Sciatic nerve (tissue), 2 donors: ENCODE data around the gene TMEM52. TPM values are rescaled to one million over a fixed set of nuclear protein-coding genes. Genes with fewer than 3 reads are reported as not detected.
"Not testable (repeated sequence)": the region's sequence is repeated elsewhere in the genome, so short reads cannot be mapped to it uniquely, and the experiment has no call there.

ENCODE experiments used
- ATAC-seq: fragments of 200-7000 bp; cut with Tn5 transposase; one replicate; pipeline ENCODE4 v1.9.1; 2020; ENCODE audit warnings: mild to moderate bottlenecking, moderate library complexity
- DNase-seq: peaks from one replicate; pipeline ENCODE4 v3.0.0-alpha.2; 2020; ENCODE audit warnings: low spot score
- intact Hi-C: fragments of 100-400 bp; cut with DNase I; formaldehyde crosslinking; loops from one replicate; pipeline ENCODE4 v1.14.2; 2022
- total RNA-seq: library from RNA; stranded (reverse); fragmentation: NEBNext Ultra II Directional; extraction: Animal tissue kit (Norgen Biotek cat#: 25700); gene quantifications from one replicate; pipeline ENCODE4 v1.2.1, GENCODE V29; 2021
- donor health status: DM: no; HTN: no; CAD: no.
- donor health status: DM: no; HTN: no; CAD: no.

Gene TMEM52
- total RNA-seq, 1 donor from 2014 or later: 0.80 TPM

DNA sequence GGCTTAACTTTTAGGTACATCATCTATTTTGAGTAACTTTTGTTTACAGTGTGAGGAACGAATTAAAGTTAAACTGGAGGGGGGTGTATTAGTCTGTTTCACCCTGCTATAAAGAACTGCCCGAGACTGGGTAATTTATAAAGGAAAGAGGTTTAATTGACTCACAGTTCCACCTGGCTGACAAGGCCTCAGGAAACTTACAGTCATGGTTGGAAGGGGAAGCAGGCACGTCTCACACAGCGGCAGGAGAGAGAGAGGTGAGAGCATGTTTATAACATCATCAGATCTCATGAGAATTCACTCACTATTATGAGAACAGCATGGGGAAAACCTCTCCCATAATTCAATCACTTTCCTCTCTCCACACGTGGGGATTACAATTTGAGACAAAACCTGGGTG, 31.9 kb upstream of the TMEM52 start:
- intact Hi-C loops: loop anchor here (10.0 kb wide), 1 partner anchor 94 kb away; no protein-coding TSS in a partner anchor
- ATAC-seq: no peak
- no peak for DNase-seq

DNA sequence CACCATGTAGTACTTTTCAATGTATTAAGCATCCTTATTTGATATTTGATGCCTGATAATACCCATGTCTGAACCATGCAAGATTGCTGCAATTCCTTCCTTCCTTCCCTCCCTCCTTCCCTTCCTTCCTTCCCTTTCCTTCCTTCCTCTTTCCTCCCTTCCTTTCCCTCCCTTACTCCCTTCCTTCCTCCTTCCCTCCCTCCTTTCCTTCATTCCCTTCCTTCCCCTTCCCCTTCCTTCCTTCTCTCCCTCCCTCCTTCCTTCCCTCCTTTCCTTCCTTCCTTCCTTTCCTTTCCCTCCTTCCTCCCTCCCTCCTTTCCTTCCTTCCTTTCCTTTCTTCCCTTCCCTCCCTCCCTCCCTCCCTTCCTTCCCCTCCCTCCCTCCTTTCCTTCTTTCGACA, 29.7 kb upstream of the TMEM52 start:
- intact Hi-C loops: no loop called here
- no peak for ATAC-seq
- DNase-seq: no peak

DNA sequence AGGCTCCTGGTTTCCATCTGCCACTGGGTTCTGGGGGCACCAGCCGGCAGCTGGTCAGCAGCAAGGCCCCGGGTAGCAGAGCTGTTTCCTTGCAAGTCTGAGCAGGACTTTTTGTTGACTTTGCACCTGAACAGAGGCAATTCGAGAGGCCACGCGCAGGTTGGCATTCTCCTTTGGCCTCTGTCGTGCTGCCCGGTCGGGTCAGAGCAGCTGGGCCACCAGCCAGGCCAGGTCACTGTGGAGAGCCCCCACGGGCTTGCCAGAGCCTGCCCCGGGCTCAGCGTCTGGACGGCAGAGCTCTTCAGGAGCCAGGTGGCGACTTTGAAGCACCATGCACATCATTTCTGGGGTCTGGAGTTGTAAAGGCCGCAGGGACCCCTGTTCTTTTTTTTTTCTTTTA, 28.4 kb upstream of the TMEM52 start:
- no peak for ATAC-seq

DNA sequence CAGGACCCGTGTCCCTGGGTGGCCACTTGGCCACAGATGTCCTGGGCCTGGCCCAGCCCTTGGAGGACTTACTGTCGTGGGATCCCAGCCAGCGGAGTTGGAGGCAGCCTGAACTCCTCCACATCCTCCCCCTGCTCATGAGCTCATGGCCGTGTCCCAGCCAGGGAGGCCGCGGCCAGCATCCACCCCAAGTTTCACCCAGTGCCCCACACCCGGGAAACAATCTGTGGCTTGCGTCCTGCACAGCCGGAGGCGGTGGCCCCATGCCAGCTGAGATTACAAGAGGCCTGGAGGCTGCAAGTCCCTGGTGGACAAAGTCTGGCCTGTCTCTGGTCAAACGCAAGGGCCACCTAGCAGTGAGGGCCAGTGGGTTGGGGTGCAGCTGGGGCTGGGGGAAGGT, 27.5 kb upstream of the TMEM52 start:
- ATAC-seq (peak; percentile 56), DNase-seq (no peak)
- intact Hi-C loops: no loop called here

More for the DNA sequence above, 28.4 kb upstream of the TMEM52 start:
- intact Hi-C loops: no loop called here
- DNase-seq: no peak

DNA sequence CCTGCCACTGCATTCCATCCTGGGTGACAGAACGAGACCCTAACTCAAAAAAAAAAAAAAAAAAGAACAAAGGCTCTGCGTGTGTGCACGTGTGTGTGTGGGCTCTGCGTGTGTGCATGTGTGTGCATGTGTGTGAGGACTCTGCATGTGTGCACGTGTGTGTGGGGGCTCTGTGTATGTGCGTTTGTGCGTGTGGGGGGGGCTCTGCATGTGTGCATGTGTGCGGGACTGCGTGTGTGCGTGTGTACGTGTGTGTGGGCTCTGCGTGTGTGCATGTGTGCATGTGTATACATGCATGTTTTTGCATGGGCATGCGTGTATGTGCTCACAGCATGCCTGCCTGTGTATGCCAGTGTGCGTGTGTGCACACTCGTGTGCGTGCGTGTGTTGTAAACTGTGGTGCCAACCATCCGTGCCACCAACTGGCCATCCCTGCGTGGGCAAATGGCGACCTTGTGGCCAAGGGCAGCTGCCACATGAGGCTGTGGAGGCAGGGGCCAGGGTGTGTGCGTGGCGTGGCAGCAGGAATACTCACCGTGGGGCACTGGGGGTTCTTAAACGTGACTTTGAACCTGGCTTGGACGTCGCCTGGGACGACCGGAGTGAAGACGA, 26.8 kb upstream of the TMEM52 start:
- DNase-seq: no peak
- ATAC-seq: no peak
- intact Hi-C loops: no loop called here

DNA sequence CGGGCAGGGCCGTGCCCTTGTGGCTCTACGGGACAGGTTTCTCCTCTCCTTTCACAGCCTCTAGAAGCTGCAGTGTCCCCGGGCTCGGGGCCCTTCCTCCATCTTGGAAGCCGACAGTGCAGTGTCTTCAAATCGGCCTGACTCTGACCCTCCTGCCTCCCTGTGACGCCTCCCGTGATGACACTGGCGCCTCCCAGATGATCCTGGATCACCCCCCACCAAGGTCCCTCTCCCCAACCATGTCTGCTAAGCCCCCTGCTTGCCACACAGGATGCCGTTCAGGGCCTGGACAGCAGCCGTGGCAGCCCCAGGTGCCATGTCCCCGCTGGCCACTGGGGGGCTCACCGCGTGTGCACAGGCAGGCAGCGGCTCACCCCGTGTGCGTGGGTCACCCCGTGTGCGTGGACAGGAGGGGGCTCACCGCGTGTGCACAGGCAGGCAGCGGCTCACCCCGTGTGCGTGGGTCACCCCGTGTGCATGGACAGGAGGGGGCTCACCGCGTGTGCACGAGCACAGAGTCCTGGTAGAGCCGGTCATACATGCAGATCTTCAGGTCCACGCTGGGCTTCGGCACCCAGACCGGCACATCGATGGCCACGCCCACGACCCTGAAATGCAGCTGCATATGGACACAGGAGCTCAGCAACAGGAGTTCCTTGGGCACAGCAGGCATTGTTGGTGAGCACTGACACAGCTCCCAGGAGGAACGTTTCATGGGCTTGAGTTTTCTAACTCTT, 24.9 kb upstream of the TMEM52 start:
- intact Hi-C loops: no loop called here
- peak; percentile 73 for ATAC-seq
- no peak for DNase-seq

DNA sequence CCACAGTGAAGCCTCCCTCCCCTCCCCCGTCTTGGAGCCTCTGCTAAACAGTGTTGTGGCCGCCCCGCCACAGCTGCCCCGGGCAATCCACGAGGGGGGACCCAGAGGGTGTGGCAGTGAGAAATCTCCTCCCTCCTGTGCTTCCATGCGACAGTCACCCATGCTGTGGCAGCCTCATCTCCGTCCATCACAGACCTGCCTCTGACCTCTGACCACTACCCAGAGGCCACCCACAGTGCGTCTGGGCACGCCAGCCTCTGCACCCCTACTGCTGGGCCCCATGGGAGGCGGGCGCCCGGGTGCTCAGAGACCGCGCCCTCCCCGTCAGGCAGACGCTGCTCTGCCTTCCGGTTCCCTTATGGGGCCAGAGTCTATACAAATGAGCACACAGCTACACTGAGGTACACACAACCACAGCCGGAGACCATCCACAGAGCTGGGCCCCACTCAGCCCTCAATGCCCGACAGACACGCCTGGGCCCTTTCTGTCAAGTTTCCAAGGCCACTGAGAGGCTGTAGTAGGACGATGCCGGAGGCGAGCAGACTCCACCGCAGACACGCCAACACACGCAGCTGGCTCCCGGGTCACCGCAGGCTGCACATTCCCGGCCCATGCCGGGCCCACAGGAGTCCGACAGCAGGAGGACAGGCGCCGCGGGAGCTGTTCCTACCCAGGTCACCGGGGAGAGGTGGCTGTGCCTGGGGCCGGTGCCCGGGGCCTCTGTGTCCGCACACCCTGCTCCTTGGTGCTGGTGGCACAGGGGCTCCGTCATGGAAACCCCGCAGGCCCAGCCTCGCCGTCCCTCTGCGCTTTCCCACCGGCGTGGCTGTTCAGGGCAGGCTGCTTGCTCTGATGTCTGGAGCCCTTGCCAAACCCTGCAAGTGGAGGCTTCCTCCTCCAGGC, 23.9 kb upstream of the TMEM52 start:
- DNase-seq: no peak
- intact Hi-C loops: no loop called here
- ATAC-seq: no peak

DNA sequence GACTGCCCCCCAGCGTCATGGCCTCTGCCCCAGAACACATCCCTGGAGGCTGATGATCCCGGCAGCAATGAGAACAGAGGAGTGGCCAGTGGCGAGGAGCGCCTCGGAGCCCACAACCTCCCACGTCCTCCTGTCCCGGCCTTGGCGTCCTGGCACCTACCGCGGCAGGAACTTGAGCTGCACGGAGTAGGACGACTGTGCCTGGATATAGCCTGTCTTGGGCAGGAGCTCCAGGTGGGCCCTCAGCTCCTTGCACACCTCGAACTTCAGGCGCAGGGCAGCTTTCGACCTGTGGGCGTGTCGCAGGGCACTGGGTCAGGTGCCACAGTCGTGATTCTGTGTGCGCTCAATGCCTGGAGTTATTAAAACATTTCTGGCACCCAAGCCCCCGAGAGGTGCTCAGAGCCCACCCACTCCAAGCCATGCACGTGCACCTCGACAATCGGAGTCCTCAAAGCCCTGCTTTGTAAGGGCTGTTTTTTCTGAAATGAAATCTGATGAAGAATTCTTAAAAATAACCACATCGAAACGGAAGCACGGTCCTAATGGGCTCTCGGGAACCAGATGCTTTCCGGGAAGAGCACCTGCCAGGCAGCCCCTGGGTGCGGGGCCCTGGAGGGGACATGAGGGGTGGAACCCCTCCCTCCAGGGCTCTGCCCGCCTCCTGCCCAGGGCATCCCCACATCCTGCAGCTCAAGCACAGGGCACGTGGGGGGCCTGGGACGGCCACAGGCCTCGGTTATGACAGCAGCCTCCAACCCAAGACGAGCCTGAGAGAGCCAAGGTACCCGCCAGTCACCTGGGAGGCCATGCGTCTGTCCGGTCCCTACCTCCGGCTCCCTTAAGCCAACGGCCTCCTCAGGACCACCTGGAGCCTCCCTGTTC, 23.0 kb upstream of the TMEM52 start:
- intact Hi-C loops: no loop called here
- no peak for DNase-seq
- no peak for ATAC-seq

DNA sequence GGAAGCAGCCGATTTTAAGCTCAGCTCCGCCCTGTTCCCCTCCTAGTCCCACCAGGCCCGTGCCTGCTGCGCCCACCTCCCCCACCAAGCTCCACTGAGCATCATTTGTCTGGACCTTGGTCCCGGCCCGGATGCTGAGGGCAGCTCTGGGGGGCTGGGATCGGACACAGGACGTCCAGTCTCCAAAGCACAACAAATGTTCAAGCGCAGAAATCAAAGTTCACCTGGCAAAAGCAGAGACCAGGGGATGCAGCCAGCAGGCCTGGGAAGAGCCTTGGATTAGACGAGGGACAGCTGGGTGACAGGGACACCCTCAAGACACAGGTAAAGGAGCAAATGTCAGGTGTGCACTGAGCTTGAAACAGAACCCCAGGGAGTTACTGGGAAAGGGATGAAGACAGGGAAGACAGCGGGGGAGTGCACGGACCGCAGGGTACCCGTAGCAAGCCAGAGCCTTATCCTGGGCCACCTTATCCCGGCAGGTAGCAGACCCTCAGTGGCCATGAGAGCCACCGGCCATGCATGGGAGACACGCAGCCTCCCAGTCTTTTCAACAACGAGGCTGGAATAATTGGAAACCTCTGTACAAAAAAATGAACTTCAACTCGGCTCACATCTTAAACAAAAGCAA, 22.2 kb upstream of the TMEM52 start:
- no peak for ATAC-seq
- DNase-seq: no peak
- intact Hi-C loops: no loop called here

DNA sequence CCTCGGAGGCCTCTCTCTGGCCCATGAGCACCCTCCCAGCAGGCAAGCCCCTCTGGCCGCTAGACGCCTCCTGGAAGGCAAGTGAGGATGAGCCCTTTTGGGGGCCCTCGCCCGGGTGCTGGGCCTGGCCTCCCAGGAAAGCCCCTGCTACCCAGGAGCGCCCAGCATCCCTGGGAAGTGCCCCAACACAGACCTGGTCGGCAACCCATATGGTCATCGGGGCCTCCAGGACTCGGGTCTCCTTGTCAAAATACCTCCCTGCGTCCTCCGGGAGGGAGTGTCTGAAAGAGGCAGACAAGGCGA, 21.0 kb upstream of the TMEM52 start:
- intact Hi-C loops: no loop called here
- DNase-seq: no peak
- ATAC-seq: no peak

DNA sequence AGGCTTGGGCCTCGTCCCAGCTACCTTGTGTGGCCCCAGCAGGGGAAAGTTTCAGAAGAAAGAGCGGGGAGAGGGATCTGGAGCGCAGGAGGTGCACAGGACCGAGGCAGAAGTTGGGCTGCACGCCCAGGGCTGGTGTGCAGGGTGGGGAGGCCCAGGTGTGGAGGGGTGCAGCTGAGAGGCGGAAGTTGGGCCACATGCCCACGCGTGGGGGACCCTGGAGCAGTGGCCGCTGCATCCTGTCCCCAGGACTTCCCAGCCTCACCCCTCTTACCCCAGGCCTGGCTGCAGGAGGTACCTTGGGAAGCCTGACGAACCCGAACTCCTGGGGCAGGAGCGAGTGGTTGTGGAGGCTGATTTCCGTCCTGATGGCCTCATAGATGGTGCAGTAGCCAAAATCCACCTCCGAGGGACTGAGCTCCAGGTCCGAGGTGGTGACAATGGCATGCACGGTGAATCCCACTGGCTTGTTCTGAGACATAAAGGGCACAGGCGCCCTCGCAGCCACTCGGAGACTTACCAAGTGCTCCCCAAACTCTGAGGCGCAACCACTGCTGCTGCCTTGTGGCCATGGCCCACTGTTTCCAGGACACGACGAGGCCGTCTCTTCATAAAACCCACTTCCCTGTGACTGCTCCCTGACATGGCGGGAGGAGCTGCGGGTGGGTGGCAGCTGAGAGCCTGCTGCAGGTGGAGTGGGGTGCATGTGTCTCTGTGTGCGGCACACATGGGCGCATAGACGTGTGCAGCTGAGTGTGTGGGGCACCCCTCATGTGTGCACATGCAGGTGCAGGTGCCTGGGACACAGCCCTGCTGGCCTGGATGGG, 20.4 kb upstream of the TMEM52 start:
- DNase-seq (no peak), ATAC-seq (no peak)
- intact Hi-C loops: no loop called here

DNA sequence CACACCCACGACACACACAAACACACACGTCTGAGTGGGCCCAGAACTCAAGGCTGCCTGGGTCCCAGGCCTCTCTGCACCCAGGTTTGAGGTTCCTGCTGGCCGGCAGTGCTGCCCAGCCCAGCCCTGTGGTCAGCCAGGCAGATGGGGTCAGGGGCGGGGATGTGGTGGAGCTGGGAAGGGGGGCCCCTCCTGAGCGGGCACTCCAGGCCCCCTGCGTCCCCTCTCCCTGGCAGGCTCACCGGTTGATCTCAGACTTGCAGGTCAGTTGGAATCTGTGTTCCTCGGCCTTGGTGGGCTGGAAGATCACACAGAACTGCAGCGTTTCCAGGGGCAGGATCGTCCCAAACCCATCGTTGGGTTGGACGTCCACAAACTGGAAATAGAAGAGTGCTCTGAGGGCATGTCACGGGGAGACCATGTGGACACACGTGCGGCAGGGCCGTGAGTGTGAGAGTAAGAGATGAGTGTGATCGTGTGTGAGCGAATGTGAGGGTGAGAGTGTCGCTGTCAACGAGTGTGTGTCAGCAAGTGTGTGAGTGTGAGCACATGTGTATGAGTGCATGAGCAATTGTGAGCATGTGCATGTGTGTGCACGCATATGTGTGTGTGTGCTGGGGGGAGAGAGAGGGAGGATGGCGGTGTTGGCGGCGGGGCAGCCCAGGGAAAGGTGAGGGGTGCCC, 19.7 kb upstream of the TMEM52 start:
- DNase-seq (no peak), ATAC-seq (no peak)
- intact Hi-C loops: no loop called here

DNA sequence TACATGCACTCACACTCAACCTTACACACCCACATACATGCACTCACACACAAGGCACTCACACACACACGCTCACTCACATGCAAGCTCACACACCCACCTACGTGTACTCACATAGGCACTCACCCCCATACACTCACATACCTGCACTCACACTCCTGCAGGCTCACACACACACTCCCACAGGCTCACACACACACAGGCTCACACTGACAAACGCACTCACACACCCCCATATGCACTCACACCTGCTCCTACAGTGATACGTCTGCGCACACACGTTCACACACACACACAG, 19.1 kb upstream of the TMEM52 start:
- DNase-seq (no peak), ATAC-seq (no peak)
- intact Hi-C loops: no loop called here

DNA sequence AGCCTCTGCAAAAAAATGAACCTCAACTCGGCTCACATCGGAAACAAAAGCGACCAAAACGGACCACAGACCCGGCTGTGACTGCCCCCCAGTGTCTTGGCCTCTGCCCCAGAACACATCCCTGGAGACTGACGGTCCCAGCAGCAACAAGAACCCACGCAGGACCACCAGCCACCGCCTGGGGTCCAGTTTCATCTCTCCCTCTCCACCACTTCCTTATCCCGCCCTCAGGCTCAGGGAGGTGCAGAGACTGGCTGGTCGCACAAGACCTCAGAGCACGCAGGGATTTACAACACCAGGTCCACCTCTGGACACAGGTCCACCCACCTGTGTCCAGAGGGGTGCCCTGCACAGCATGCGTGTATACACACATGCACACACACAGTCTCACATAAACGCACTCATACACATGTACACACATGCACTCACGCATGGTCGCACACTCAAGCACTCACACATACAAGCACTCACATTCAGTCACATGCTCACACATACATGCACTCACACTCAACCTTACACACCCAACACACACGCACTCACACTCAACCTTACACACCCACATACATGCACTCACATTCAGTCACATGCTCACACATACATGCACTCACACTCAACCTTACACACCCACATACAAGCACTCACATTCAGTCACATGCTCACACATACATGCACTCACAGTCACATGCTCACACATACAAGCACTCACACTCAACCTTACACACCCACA, 18.6 kb upstream of the TMEM52 start:
- ATAC-seq (no peak), DNase-seq (no peak)
- intact Hi-C loops: no loop called here

DNA sequence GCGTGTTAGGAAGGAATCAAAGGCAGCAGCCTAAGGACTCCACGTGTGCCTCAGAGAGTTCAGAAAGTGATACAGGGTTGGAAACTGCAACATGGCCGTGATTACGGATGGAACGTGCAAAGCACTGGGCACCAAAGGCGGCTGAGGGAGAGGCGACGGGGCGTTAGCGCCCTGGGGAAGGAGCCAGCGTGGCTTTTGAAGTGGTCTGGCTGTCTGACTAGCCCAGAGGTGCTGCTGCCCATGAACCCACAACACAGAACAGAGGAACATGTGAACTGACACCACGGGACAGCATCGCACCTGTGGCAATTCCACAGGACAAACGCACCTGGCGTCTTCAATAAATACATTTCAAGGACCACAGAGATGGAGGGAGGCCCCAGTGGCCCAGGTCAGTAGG, 18.0 kb upstream of the TMEM52 start:
- no peak for ATAC-seq
- intact Hi-C loops: no loop called here
- DNase-seq: no peak

DNA sequence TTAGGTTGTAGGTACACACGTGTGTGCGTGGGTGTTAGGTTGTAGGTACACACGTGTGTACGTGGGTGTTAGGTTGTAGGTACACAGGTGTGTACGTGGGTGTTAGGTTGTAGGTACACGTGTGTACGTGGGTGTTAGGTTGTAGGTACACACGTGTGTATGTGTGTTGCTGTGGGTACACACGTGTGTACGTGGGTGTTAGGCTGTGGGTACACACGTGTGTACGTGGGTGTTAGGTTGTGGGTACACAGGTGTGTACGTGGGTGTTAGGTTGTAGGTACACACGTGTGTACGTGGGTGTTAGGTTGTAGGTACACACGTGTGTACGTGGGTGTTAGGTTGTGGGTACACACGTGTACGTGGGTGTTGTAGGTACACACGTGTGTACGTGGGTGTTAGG, 15.8 kb upstream of the TMEM52 start:
- ATAC-seq, DNase-seq, intact Hi-C loops: not testable (repeated sequence)
